T-cell (primary cell): ENCODE data around the gene TBC1D21. TPM values are rescaled to one million over a fixed set of nuclear protein-coding genes. Genes with fewer than 3 reads are reported as not detected.
A peak's percentile ranks its signal among the peaks of the same experiment; 100 is the strongest.

ENCODE experiments used
- ATAC-seq, 4 experiments: fragments of 200-7000 bp in 3 of 4; fragments of 150-1000 bp in 1 of 4; cut with Tn5 transposase; replicated peaks in 1 of 4; 1 replicate in 3 of 4; 2 replicates in 1 of 4; pipeline ENCODE4 v1.10.0; 2021; ENCODE audit warnings: moderate library complexity in 3 of 4, mild to moderate bottlenecking in 2 of 4, moderate number of reproducible peaks in 1 of 4
- CTCF ChIA-PET, 2 donors: fragments of 300-600 bp; sonication (Branson Sonifier 250); formaldehyde crosslinking; loops; one replicate each; lab custom pipeline; 2022; ENCODE audit warnings: antibody characterized with exemption in 2 of 2; lab: Charles Lee
- POLR2A ChIA-PET, 2 donors: fragments of 300-600 bp; sonication (Branson Sonifier 250); formaldehyde crosslinking; loops; one replicate each; lab custom pipeline; 2022; ENCODE audit warnings: antibody characterized with exemption in 2 of 2; lab: Charles Lee
- DNase-seq, 35 experiments: peaks; one replicate each; pipeline versions ENCODE4 v3.0.0 to v3.0.0-alpha.2; 2013 to 2023
- H3K27ac ChIP-seq: one replicate; pipeline ENCODE4 v1.5.1; 2013; ENCODE audit warnings: low read length
- H3K27me3 ChIP-seq, 2 experiments: replicated peaks in 1 of 2; 1 replicate in 1 of 2; 2 replicates in 1 of 2; pipeline versions ENCODE4 v1.6.1 to v1.7.0; 2013; ENCODE audit warnings: low read length in 1 of 2, mixed read lengths in 1 of 2; ENCODE audit not compliant: control insufficient read depth in 2 of 2, insufficient read depth in 2 of 2; ENCODE audit errors: extremely low read depth in 1 of 2
- H3K36me3 ChIP-seq, 2 donors: 1 replicate in 1 of 2; 2 replicates in 1 of 2; pipeline versions ENCODE4 v1.6.1 to v1.7.0; 2013; ENCODE audit warnings: low read length in 1 of 2; ENCODE audit not compliant: control insufficient read depth in 2 of 2, insufficient read depth in 1 of 2; ENCODE audit errors: extremely low read depth in 1 of 2
- H3K4me1 ChIP-seq, 2 experiments: 1 replicate in 1 of 2; 2 replicates in 1 of 2; pipeline versions ENCODE4 v1.6.1 to v1.7.0; 2013; ENCODE audit warnings: low read length in 2 of 2, mixed read lengths in 1 of 2; ENCODE audit not compliant: insufficient read depth in 2 of 2, control insufficient read depth in 1 of 2; ENCODE audit errors: extremely low read depth in 1 of 2
- H3K4me3 ChIP-seq, 2 donors: 1 replicate in 1 of 2; 2 replicates in 1 of 2; pipeline versions ENCODE4 v1.5.1 to v1.7.0; 2013; ENCODE audit warnings: mild to moderate bottlenecking in 2 of 2, low read length in 1 of 2, moderate library complexity in 1 of 2; ENCODE audit not compliant: control insufficient read depth in 1 of 2; ENCODE audit errors: extremely low read depth in 1 of 2
- H3K9me3 ChIP-seq: 2 replicates; pipeline ENCODE4 v1.7.0; 2013
- H3K27ac Mint-ChIP-seq, 2 donors: one replicate each; pipeline ENCODE4 v1.8.0; 2020 to 2021; ENCODE audit warnings: mild to moderate bottlenecking in 2 of 2, mixed read lengths in 2 of 2
- H3K27me3 Mint-ChIP-seq, 2 donors: one replicate each; pipeline ENCODE4 v1.8.0; 2021 to 2022; ENCODE audit warnings: mixed read lengths in 2 of 2
- H3K36me3 Mint-ChIP-seq: one replicate; pipeline ENCODE4 v1.8.0; 2021; ENCODE audit warnings: mixed read lengths
- H3K4me1 Mint-ChIP-seq, 3 donors: one replicate each; pipeline ENCODE4 v1.8.0; 2020 to 2022; ENCODE audit warnings: mixed read lengths in 3 of 3, mild to moderate bottlenecking in 1 of 3
- H3K4me3 Mint-ChIP-seq, 3 donors: one replicate each; pipeline ENCODE4 v1.8.0; 2020 to 2022; ENCODE audit warnings: mild to moderate bottlenecking in 3 of 3, mixed read lengths in 3 of 3, moderate library complexity in 3 of 3
- H3K9me3 Mint-ChIP-seq, 3 donors: one replicate each; pipeline ENCODE4 v1.8.0; 2020 to 2022; ENCODE audit warnings: mixed read lengths in 3 of 3
- WGBS: methylation state at CpG from one replicate; pipeline ENCODE4 v1.1.5; 2013; ENCODE audit warnings: missing lambda C conversion rate; ENCODE audit not compliant: insufficient coverage; 5-methylcytosine and 5-hydroxymethylcytosine counted together
- total RNA-seq, 35 experiments: library from RNA in 6 of 35; stranded (reverse) in 6 of 35; fragments of 120-200 nt in 1 of 35; gene quantifications; one replicate each; pipeline versions ENCODE4 v1.2.1 to v1.2.4 and lab custom pipeline; 2013 to 2026

Gene TBC1D21
- total RNA-seq, 5 donors from 2014 or later (not counting 1 experiment from before 2014, with no cell fraction given), result not detected

DNA sequence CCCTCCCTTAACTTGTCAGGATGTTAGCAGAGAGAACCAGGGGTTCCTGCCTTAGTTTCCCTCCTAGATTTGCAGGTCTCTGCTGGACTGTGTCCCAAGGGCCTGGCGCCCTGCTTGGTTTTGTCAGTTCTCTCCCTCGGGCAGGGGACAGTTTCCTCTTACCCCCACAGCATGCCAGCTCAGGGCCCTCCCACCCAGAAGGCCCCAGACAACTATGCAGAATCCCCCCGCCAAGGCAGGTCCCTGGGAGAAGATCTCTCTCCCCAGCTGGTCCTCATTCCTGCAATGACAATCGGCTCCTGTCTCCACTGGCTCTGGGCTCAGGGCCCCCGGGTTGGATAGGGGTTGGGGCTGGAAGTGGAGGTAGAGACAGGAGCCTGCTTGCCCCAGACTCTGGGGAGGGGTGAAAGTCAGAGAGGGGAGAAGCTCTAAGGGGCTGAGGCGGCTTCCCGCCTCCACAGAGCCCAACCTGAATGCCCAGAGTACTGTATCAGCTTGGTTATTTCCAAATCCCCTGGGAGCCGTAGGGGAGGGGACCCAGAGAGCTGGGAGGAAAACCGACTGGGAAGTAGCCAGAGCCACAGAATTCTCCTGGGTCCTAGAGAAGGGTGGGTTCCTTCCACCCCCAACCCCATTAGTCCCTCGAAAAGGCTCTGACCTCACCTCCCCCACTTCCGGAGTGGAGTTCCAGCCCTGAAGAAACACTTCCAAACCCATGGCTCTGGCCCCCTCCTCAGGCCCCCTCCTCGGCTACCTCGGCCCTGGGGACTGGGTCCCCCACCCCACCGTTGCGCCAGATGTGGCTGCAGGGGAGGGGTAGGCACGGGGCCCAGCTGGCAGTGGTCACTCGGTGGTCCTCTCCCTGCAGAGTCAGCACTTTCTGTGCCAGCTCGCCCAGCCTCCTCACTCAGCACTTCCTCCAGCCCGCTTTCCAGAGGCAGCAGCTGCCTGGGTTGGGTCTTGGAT lies 49.1 kb downstream of the TBC1D21 start:
- ATAC-seq, result no peak
- H3K9me3 Mint-ChIP-seq, result peaks cover 0 to 12% (median 7%) of the 10 kb centered on the region in 3 donors
- H3K36me3 Mint-ChIP-seq, result peaks cover 26% of the 10 kb centered on the region
- H3K27me3 Mint-ChIP-seq, result no peaks in the 10 kb centered on the region
- H3K4me1 Mint-ChIP-seq, result peaks cover 38 to 62% (median 47%) of the 10 kb centered on the region in 3 donors
- no peak for DNase-seq
- peak overlapping the region; percentile 36 to 85 for H3K27ac Mint-ChIP-seq
- ChIA-PET CTCF (no interaction called here), POLR2A (no interaction called here)
- H3K4me3 ChIP-seq, result no peak overlapping the region
- H3K27me3 ChIP-seq, result no peaks in the 10 kb centered on the region
- no peak overlapping the region for H3K4me3 Mint-ChIP-seq
- no peak overlapping the region for H3K27ac ChIP-seq
- no peaks in the 10 kb centered on the region for H3K9me3 ChIP-seq
- H3K4me1 ChIP-seq, result peaks cover 0 to 70% of the 10 kb centered on the region in 2 experiments
- peaks cover 3 to 6% of the 10 kb centered on the region in 2 donors for H3K36me3 ChIP-seq
- WGBS, result 67% methylated on average over 12 of the region's 19 CpGs

DNA sequence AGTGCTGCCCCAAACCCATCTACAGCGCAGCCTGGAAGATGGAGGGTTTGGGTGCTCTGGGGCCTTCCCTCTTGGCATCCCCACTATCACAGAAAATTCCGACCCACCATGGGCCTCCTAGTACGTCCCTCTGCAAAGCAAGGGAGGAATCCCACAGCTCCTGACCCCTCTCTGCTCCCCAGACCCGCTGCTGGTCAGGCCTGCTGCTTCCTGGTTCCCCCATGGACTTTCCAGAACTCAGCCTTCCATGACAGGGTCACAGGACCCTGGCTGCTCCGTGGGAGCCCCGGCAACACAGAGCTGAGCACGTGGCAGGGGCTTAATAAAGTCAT lies 49.8 kb downstream of the TBC1D21 start:
- Mint-ChIP-seq H3K4me1 (peaks cover 41 to 62% (median 50%) of the 10 kb centered on the region in 3 donors), H3K27ac (peak overlapping the region; percentile 85), H3K27me3 (no peaks in the 10 kb centered on the region), H3K9me3 (peaks cover 0 to 7% (median 2%) of the 10 kb centered on the region in 3 donors), H3K36me3 (peaks cover 19% of the 10 kb centered on the region), H3K4me3 (no peak overlapping the region)
- H3K4me1 ChIP-seq, result peaks cover 2 to 73% of the 10 kb centered on the region in 2 experiments
- H3K4me3 ChIP-seq, result no peak overlapping the region
- no peaks in the 10 kb centered on the region for H3K27me3 ChIP-seq
- no peaks in the 10 kb centered on the region for H3K9me3 ChIP-seq
- no peak for DNase-seq
- no peak overlapping the region for H3K27ac ChIP-seq
- ATAC-seq, result no peak
- ChIA-PET POLR2A (no interaction called here), CTCF (interaction anchor here in 1 of 2 donors (1.3 kb wide), 1 partner anchor 49 kb away, joined by 3 read pairs; no protein-coding TSS in a partner anchor)
- WGBS, result 85% methylated on average over 6 of the region's 7 CpGs
- peaks cover 0 to 6% of the 10 kb centered on the region in 2 donors for H3K36me3 ChIP-seq

DNA sequence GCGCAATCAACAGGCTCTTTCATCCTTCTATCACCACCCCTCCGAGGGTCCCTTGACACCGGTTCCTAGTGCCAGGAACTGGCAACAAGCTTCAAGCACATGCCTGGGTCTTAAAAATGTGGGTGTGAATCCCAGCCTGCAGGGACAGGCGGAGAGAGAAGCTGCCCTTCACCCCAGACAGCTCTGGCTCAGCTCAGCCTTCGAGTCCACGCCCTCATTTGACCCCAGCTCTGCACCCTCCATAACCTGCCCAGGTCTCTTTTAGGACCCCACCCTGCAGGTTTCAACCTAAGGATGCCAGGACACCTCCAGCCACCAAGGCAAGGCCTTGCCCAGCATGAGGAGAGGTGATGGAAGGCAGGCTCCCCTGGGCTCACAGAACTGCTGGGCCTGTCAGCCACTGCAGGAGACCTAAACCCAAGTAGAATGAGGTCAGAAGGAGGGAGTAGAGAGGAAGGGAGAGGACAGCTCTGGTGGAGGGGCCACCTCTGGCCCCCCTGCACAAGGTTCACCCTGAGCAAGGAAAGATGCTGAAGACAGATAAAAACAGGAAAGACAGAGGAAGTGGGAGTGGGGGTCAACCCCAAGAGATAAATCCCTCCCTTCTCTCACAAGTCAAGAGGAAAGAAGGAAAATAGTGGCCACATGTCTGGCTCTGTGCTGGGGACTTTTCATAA lies 50.3 kb downstream of the TBC1D21 start:
- no CpG with 5 or more reads among the region's 6 CpGs for WGBS
- H3K36me3 Mint-ChIP-seq, result peaks cover 14% of the 10 kb centered on the region
- DNase-seq (no peak), ATAC-seq (no peak)
- Histone ChIP-seq H3K27me3 (no peaks in the 10 kb centered on the region), H3K4me1 (peaks cover 3 to 77% of the 10 kb centered on the region in 2 experiments), H3K36me3 (peaks cover 0 to 6% of the 10 kb centered on the region in 2 donors), H3K4me3 (no peak overlapping the region), H3K9me3 (no peaks in the 10 kb centered on the region), H3K27ac (peak overlapping the region; percentile 60)
- CTCF ChIA-PET, result interaction anchor here in 1 of 2 donors (1.3 kb wide), 1 partner anchor 50 kb away, joined by 3 read pairs; no protein-coding TSS in a partner anchor
- H3K9me3 Mint-ChIP-seq, result peaks cover 0 to 5% (median 0%) of the 10 kb centered on the region in 3 donors
- H3K27ac Mint-ChIP-seq, result peak overlapping the region; percentile 85
- peaks cover 44 to 64% (median 54%) of the 10 kb centered on the region in 3 donors for H3K4me1 Mint-ChIP-seq
- no peaks in the 10 kb centered on the region for H3K27me3 Mint-ChIP-seq
- POLR2A ChIA-PET, result no interaction called here
- peak overlapping the region in 2 of 3 donors; percentile 27 to 29 for H3K4me3 Mint-ChIP-seq

DNA sequence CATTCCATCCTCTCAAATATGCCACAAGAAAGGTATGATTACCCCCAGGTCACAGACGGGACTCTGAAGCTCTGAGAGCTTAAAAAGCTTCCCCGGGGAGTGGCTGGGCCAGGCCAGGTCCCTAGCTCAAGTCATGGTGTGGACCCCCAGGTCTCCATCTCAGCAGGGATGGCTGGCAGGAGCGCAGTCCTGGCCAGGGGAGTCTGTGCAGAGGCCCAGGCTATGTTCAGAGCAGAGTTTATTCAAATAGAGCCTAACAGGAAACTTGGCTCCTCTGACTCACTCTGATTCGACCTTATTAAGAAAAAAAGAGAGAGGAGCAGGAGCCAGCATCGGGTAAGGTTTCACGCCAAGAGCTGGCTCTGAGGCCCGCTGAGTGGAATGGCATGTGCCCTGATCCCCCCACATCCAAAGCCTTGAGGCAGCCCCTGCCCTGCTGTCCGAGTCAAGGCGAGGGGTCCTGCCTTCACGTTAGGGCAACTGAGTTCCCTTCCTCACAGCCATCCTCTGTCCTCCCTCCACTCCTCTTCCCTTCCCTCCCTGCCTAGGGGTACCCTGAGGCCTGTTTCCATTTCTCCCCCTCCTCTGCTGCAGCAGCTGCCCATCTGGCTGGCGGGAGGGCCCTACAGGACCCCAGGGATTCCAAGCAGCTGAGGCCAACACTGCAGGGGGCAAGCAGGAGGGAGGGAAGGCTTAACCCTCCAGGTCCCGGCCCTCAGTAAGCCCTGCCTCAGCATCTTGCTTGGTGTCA lies 51.0 kb downstream of the TBC1D21 start:
- H3K4me1 Mint-ChIP-seq, result peaks cover 51 to 69% (median 61%) of the 10 kb centered on the region in 3 donors
- peak in 1 of 35 experiments; percentile 42 for DNase-seq
- H3K27ac ChIP-seq, result peak overlapping the region; percentile 60
- H3K27me3 ChIP-seq, result no peaks in the 10 kb centered on the region
- H3K4me3 ChIP-seq, result no peak overlapping the region
- H3K4me3 Mint-ChIP-seq, result peak overlapping the region in 1 of 3 donors; percentile 27
- 52% methylated on average over 10 of the region's 12 CpGs for WGBS
- ChIA-PET POLR2A (no interaction called here), CTCF (interaction anchor here in 1 of 2 donors (1.3 kb wide), 1 partner anchor 50 kb away, joined by 3 read pairs; no protein-coding TSS in a partner anchor)
- no peaks in the 10 kb centered on the region for H3K9me3 Mint-ChIP-seq
- H3K9me3 ChIP-seq, result no peaks in the 10 kb centered on the region
- H3K36me3 ChIP-seq, result peaks cover 0 to 6% of the 10 kb centered on the region in 2 donors
- peak in 1 of 4 experiments; percentile 23 for ATAC-seq
- H3K4me1 ChIP-seq, result peaks cover 3 to 83% of the 10 kb centered on the region in 2 experiments
- peaks cover 9% of the 10 kb centered on the region for H3K36me3 Mint-ChIP-seq
- H3K27me3 Mint-ChIP-seq, result no peaks in the 10 kb centered on the region
- H3K27ac Mint-ChIP-seq, result peak overlapping the region; percentile 85

DNA sequence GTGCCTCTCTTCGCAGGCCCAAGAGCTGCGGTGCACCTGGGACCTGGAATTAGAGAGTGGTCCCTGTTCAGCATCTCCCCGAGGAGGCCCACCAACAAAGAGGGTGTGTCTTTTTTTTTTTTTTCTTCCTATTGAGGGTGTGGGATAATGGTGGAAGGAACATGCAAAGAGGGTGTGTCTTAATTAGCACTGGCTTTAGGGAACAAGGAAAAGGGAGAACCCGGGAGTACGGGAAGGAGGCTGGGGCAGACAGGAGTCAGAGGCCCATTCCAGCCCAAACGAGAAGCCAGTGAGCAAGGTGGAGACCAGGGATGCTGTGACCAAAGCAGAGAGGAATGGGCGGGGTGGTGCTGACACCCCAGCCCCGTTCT lies 52.5 kb downstream of the TBC1D21 start:
- 91% methylated on average over 7 of the region's 8 CpGs for WGBS
- peak overlapping the region; percentile 63 to 78 (median 66) for H3K4me3 Mint-ChIP-seq
- H3K9me3 ChIP-seq, result no peaks in the 10 kb centered on the region
- H3K36me3 ChIP-seq, result peaks cover 0 to 6% of the 10 kb centered on the region in 2 donors
- H3K27me3 ChIP-seq, result no peaks in the 10 kb centered on the region
- ChIA-PET CTCF (no interaction called here), POLR2A (interaction anchor here in 1 of 2 donors (0.6 kb wide), 1 partner anchor 123 kb away, joined by 5 read pairs; no protein-coding TSS in a partner anchor)
- H3K9me3 Mint-ChIP-seq, result no peaks in the 10 kb centered on the region
- H3K4me1 Mint-ChIP-seq, result peaks cover 45 to 59% (median 54%) of the 10 kb centered on the region in 3 donors
- DNase-seq, result no peak
- H3K27ac Mint-ChIP-seq, result peak overlapping the region; percentile 85
- no peaks in the 10 kb centered on the region for H3K36me3 Mint-ChIP-seq
- H3K4me3 ChIP-seq, result no peak overlapping the region
- no peak for ATAC-seq
- H3K4me1 ChIP-seq, result peaks cover 3 to 73% of the 10 kb centered on the region in 2 experiments
- no peak overlapping the region for H3K27ac ChIP-seq
- H3K27me3 Mint-ChIP-seq, result no peaks in the 10 kb centered on the region
